GM04503 (cell line): Measurements from ENCODE around the gene DXO.
"Not testable (repeated sequence)": the region's sequence is repeated elsewhere in the genome, so short reads cannot be mapped to it uniquely, and the experiment has no call there.

ENCODE experiments used
- DNase-seq: peaks from one replicate; pipeline ENCODE4 v3.0.0-alpha.2; 2012; ENCODE audit warnings: low read depth

DXO gene

DNA sequence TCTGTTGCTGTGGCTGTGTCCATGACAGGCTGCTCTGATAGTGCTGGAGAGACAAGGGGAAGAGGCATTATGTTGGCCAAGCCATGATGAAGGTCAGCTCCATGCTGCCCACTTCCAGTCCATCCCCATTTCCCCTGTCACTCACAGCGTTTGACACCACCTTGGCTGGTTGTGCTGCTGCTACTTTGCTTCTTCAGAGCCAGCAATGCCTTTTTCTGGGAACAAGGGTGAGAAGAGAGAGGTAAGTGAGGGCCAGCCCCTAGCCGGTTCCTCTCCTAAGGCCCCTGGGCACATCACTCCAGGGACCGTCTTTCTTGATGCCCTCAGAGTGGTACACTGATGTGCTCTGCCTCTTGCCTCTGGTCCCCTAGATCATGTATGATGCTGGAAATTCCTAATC lies 15.1 kb downstream of the DXO start:
- DNase-seq = no peak

- DNase-seq = no peak
These were observed 17.4 kb downstream of the DXO start for GRCh38 chr6:31954511-31954910.

DNA sequence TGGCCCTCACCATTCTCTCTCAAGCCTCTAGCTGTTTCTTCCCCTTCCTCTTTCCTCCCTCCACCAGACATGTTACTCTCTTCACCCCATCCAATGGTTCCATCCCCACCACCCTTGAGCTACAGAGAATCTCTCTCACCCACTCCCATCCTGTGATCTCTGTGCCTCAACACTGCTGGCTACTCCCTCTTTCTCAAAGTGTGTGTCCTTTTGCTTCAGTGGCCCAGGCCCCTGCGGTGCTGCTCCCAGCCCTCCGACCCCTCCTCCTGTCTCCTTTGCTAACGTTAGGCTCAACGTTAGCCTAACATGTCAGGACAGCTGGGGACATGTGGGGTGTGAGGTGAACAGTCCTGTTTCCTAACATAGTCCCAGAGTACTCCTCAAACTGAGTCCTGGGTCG lies 19.0 kb downstream of the DXO start:
- no peak for DNase-seq

GRCh38 chr6:31952140-31952805 lies 19.7 kb downstream of the DXO start:
- DNase-seq = no peak

DNA sequence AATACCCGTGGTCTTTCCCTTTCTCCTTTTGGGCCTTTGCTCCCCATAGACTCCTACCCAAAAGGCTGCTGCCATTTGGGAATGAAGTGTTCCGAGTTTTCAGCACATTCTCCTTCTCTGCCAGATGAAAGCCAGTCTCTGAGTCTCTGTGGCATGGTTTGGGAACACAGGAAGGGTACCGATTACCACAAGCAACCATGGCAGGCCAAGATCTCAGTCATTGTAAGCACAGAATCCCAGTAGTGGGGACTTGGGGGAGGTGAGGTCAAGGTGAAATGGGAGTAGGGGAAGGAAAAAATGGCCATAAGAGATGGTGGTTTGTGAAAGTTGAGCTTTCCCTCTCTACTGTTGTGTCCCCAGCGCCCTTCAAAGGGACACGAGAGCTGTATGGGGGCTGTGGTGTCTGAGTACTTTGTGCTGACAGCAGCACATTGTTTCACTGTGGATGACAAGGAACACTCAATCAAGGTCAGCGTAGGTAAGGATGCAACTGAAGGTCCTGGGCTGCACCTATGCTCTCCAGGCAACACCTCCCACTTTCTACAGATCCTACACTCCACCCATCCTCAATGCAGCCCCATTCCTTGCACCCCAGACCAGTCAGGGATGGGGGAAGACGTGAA lies 21.9 kb downstream of the DXO start:
- no peak for DNase-seq

GRCh38 chr6:31948753-31949413 lies 23.1 kb downstream of the DXO start:
- no peak for DNase-seq

GRCh38 chr6:31948306-31948705 lies 23.6 kb downstream of the DXO start:
- DNase-seq = no peak

DNA sequence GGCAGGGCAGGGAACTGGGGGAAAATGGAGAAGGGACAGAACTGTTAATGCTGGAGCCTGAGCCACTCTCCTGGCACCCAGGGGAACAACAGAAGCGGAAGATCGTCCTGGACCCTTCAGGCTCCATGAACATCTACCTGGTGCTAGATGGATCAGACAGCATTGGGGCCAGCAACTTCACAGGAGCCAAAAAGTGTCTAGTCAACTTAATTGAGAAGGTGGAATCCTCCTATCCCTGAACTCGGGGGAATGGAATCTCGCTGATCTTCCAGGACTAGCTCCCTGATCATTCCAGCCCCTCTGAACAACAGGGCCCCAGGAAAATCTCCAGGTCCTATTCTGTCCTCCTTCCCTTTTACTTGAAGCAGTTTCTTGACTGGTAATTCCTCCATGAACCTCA lies 24.1 kb downstream of the DXO start:
- DNase-seq = no peak

GRCh38 chr6:31947070-31947675 lies 24.8 kb downstream of the DXO start:
- DNase-seq = no peak

GRCh38 chr6:31946370-31946885 lies 25.5 kb downstream of the DXO start:
- no peak for DNase-seq

DNA sequence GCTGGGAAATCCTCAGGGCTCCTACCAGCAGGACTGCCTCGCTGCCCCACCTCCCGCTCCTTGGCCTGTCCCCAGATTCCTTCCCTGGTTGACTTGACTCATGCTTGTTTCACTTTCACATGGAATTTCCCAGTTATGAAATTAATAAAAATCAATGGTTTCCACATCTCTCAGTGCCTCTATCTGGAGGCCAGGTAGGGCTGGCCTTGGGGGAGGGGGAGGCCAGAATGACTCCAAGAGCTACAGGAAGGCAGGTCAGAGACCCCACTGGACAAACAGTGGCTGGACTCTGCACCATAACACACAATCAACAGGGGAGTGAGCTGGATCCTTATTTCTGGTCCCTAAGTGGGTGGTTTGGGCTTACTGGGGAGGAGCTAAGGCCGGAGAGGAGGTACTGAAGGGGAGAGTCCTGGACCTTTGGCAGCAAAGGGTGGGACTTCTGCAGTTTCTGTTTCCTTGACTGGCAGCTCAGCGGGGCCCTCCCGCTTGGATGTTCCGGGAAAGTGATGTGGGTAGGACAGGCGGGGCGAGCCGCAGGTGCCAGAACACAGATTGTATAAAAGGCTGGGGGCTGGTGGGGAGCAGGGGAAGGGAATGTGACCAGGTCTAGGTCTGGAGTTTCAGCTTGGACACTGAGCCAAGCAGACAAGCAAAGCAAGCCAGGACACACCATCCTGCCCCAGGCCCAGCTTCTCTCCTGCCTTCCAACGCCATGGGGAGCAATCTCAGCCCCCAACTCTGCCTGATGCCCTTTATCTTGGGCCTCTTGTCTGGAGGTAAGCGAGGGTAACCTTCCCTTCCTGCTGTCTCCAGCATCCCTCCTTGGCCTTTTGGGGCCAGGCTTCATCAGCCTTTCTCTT lies 26.2 kb downstream of the DXO start, which contains the start of gene CFB:
Gene CFB (plus strand): TSS at position 589 of the 863 bp plus-strand sequence. CDS start 127 bp downstream, at position 716.
- DNase-seq = peak; percentile 65

- DNase-seq = no peak
These were observed 26.8 kb downstream of the DXO start for GRCh38 chr6:31945154-31945506.

DNA sequence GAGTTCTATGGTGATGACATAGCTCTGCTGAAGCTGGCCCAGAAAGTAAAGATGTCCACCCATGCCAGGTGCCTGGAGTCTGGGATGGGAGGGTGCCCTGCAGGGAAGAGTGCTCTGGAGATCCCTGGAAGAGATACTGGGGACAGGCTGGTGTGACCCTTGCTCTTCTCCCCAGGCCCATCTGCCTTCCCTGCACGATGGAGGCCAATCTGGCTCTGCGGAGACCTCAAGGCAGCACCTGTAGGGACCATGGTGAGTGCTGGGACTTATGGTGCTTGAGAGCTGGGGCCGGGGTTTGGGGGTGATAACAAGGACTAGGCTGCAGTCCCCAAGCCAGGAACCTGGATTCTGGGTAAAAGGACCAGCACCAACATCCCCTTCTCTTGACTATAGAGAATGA lies 28.2 kb downstream of the DXO start:
- no peak for DNase-seq

GRCh38 chr6:31940256-31940664 lies 31.7 kb downstream of the DXO start:
- no peak for DNase-seq

GRCh38 chr6:31935823-31936222 lies 36.1 kb downstream of the DXO start:
- DNase-seq = no peak

- DNase-seq = no peak
These were observed 36.9 kb downstream of the DXO start for GRCh38 chr6:31935021-31935420.

DNA sequence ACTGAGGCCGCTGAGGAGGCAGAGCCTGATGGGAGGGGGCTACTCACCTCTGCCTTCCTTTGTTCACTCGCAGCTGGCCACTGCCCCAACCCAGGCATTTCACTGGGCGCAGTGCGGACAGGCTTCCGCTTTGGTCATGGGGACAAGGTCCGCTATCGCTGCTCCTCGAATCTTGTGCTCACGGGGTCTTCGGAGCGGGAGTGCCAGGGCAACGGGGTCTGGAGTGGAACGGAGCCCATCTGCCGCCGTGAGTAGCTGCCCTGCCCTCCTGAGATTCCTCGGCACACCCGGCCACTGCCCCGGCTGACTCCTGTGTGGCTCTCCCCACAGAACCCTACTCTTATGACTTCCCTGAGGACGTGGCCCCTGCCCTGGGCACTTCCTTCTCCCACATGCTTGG lies 38.4 kb downstream of the DXO start:
- no peak for DNase-seq

DNA sequence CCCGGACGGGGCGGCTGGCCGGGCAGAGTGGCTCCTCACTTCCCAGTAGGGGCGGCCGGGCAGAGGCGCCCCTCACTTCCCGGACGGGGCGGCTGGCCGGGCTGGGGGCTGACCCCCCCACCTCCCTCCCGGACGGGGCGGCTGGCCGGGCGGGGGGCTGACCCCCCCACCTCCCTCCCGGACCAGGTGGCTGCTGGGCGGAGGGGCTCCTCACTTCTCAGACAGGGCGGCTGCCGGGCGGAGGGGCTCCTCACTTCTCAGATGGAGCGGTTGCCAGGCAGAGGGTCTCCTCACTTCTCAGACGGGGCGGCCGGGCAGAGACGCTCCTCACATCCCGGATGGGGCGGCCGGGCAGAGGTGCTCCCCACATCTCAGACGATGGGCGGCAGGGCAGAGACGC lies 39.8 kb downstream of the DXO start:
- not testable (repeated sequence) for DNase-seq

DNA sequence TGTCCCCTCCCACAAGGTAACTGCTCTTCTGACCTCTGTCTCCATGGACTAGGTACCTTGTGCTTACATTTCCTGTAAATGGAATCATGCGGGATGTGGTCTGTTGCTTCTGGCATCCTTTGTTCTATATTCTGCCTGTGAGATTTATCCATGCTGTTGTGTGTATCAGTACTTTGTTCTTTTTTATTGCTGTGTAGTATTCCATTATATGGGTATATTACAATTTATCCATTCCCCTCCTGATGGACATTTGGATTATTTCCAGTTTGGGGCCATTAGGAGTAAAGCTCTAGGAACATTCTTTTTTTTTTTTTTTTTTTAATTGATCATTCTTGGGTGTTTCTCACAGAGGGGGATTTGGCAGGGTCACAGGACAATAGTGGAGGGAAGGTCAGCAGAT lies 41.0 kb downstream of the DXO start:
- no peak for DNase-seq

GRCh38 chr6:31928672-31928939 lies 43.3 kb downstream of the DXO start:
- DNase-seq = no peak

DNA sequence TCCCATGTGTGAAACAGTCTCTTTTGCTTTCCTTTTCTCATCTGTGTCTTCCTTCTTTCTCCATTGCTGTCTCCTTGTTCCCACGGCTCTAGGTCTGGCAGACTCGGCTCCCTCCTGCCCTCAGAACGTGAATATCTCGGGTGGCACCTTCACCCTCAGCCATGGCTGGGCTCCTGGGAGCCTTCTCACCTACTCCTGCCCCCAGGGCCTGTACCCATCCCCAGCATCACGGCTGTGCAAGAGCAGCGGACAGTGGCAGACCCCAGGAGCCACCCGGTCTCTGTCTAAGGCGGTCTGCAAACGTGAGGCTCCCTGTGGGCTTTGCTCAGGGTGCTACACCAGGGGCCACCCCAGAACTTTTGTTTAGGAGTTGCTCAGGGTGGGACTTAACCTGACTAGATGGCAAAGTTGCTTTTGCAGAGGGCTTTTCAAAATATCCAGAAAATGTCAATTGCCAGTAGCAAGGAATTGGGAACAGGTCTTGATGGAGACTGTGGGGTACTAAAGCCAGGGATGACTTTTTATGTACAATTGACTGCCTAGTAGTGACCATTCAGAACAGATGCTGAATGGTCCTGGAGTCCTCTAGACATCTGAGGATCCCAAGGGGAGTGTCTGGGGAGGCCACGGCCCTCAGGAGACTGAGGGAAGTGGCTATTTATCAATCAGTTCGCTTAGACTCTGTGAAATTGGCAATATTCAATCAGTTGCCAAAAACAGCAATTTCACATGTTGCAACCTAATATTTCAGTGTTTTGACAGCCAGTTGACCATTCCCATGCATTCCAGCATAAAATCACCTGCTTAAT lies 43.9 kb downstream of the DXO start:
- DNase-seq = no peak
